HepG2 (cell line): ENCODE measurements around the gene ARIH2. TPM values are rescaled to one million over a fixed set of nuclear protein-coding genes. Genes with fewer than 3 reads are reported as not detected.
A peak's percentile ranks its signal among the peaks of the same experiment; 100 is the strongest.

ENCODE experiments used
- ARID2 ChIP-seq: sonication (generic); formaldehyde crosslinking; IDR thresholded peaks from 2 replicates; pipeline ENCODE4 v1.8.1; 2022; ENCODE audit warnings: mild to moderate bottlenecking, missing genetic modification reagents, borderline replicate concordance
- ATF5 ChIP-seq: sonication (generic); formaldehyde crosslinking; IDR thresholded peaks from 2 replicates; pipeline ENCODE4 v1.4.0; 2020; ENCODE audit warnings: mild to moderate bottlenecking, low read depth, missing genetic modification reagents
- EEA1 ChIP-seq: sonication (generic); formaldehyde crosslinking; IDR thresholded peaks from 2 replicates; pipeline ENCODE4 v1.5.1; 2020; ENCODE audit warnings: mild to moderate bottlenecking, missing genetic modification reagents, borderline replicate concordance
- FOXA3 ChIP-seq: IDR thresholded peaks from 2 replicates; pipeline ENCODE4 v1.6.1; 2016; ENCODE audit warnings: missing genetic modification reagents, missing compliant biosample characterization
- GFI1 ChIP-seq: sonication (generic); formaldehyde crosslinking; IDR thresholded peaks from 2 replicates; pipeline ENCODE4 v1.5.0; 2020; ENCODE audit warnings: missing genetic modification reagents, mild to moderate bottlenecking, borderline replicate concordance
- HDAC1 ChIP-seq: sonication (generic); formaldehyde crosslinking; IDR thresholded peaks from 2 replicates; pipeline ENCODE4 v1.5.1; 2020; ENCODE audit warnings: mild to moderate bottlenecking, missing genetic modification reagents
- JDP2 ChIP-seq: sonication (generic); formaldehyde crosslinking; IDR thresholded peaks from 2 replicates; pipeline ENCODE4 v1.8.1; 2022; ENCODE audit warnings: missing genetic modification reagents, borderline replicate concordance
- NAIF1 ChIP-seq: sonication (generic); formaldehyde crosslinking; IDR thresholded peaks from 2 replicates; pipeline ENCODE4 v1.5.0; 2020; ENCODE audit warnings: mild to moderate bottlenecking, missing genetic modification reagents, borderline replicate concordance
- POGK ChIP-seq: sonication (generic); formaldehyde crosslinking; conservative IDR thresholded peaks from 2 replicates; pipeline ENCODE4 v1.8.0; 2022; ENCODE audit warnings: mild to moderate bottlenecking, moderate library complexity, missing genetic modification reagents
- PPARG ChIP-seq: conservative IDR thresholded peaks from 2 replicates; pipeline ENCODE4 v1.6.1; 2016; ENCODE audit warnings: missing biosample characterization, missing genetic modification reagents
- SAP130 ChIP-seq: IDR thresholded peaks from 2 replicates; pipeline ENCODE4 v1.6.1; 2016; ENCODE audit warnings: low read depth
- SCMH1 ChIP-seq: sonication (generic); formaldehyde crosslinking; IDR thresholded peaks from 2 replicates; pipeline ENCODE4 v1.9.0; 2021; ENCODE audit warnings: missing genetic modification reagents, mild to moderate bottlenecking, borderline replicate concordance
- SETDB1 ChIP-seq: sonication (generic); formaldehyde crosslinking; IDR thresholded peaks from 2 replicates; pipeline ENCODE4 v1.5.1; 2020; ENCODE audit warnings: missing genetic modification reagents, mild to moderate bottlenecking, borderline replicate concordance
- SP5 ChIP-seq: IDR thresholded peaks from 2 replicates; pipeline ENCODE4 v1.6.1; 2016; ENCODE audit warnings: low read depth, borderline replicate concordance
- SRSF4 ChIP-seq: fragments of 200-400 bp; formaldehyde crosslinking; IDR thresholded peaks from one replicate; pipeline ENCODE4 v1.6.1; 2018; ENCODE audit warnings: mild to moderate bottlenecking, low read depth, low read length, moderate library complexity; ENCODE audit not compliant: poor library complexity, severe bottlenecking
- TOPORS ChIP-seq: sonication (generic); formaldehyde crosslinking; IDR thresholded peaks from 2 replicates; pipeline ENCODE4 v1.8.0; 2023; ENCODE audit warnings: mild to moderate bottlenecking, missing genetic modification reagents
- U2AF1 ChIP-seq: fragments of 200-400 bp; formaldehyde crosslinking; optimal IDR thresholded peaks from 2 replicates; pipeline ENCODE3; 2017; ENCODE audit warnings: mild to moderate bottlenecking, low read depth, low read length
- ZNF451 ChIP-seq: sonication (generic); formaldehyde crosslinking; IDR thresholded peaks from 2 replicates; pipeline ENCODE4 v1.5.0; 2020; ENCODE audit warnings: mild to moderate bottlenecking, missing genetic modification reagents
- ZNF547 ChIP-seq: sonication (generic); formaldehyde crosslinking; IDR thresholded peaks from 2 replicates; pipeline ENCODE4 v1.5.1; 2020; ENCODE audit warnings: mild to moderate bottlenecking, missing genetic modification reagents
- polyA plus RNA-seq, 8 experiments: library from polyadenylated mRNA; depleted of rRNA in 3 of 8; stranded (reverse) in 7 of 8; unstranded in 1 of 8; fragments of >200 nt; fragmentation: Illumina TruSeq in 4 of 8; extraction: Trizol in 4 of 8; gene quantifications; 2 replicates each; pipeline versions ENCODE4 v1.2.1 to v1.2.3, GENCODE V29; 2011 to 2016; ENCODE audit warnings: low read depth in 4 of 8, missing spikeins in 1 of 8, mixed read lengths in 1 of 8; ENCODE audit not compliant: insufficient read depth in 1 of 8
- total RNA-seq, 5 experiments: library from RNA; depleted of rRNA; stranded (reverse); fragments of >200 nt; fragmentation: Illumina TruSeq; extraction: Trizol; gene quantifications; 2 replicates each; pipeline ENCODE4 v1.2.3, GENCODE V29; 2016; ENCODE audit warnings: low read depth in 1 of 5
- TF ChIP-seq, protein P1 (sequence below): sonication (generic); formaldehyde crosslinking; IDR thresholded peaks from 2 replicates; pipeline ENCODE4 v1.8.1; 2023; ENCODE audit warnings: mild to moderate bottlenecking, missing genetic modification reagents
- TF ChIP-seq, protein P2 (sequence below): sonication (generic); formaldehyde crosslinking; IDR thresholded peaks from 2 replicates; pipeline ENCODE4 v1.4.0; 2020; ENCODE audit warnings: mild to moderate bottlenecking, missing genetic modification reagents

Gene ARIH2
- total and polyA plus RNA-seq, 2 of the 13 experiments (the other 11 are each of a cell fraction or from before 2014, with no cell fraction given): 64.8 to 83.3 TPM

DNA sequence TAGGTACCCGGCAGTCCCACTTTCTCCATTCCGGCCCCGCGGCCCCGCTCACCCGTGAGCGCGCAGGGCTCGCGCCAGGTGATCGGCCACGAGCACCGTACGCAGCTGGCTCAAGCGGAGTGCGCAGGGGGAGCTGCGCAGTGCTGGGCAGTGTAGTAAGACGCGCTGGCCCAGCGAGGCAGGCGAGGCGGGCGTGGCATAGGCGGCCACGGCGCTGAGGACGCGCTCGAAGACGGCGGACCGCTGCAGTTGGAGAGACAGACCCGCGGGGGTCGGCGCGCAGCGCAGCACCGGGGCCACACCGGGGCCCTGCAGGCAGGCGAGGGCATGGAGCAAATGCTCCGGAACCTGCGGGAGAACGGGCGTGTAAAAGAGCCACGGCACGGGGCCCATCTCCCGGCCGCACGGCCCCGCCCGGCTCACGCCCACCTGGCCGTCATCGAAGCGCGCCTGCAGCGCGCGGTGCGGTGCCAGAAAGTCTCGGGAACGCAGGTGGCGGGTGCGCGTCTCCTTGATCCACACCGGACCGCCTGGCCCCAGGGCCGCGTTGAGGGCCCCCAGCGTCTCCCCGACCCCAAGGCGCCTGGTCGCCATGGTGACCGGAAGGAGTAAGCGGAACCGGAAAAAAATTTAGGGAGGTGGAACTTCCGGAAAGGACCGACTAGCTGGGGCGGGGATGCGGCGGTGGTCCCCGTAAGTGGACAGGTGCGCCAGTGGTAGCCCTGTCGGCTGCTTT lies 99.5 kb downstream of the ARIH2 start, which contains the start of gene DALRD3 (continued):
- TF ChIP-seq SETDB1 (CRISPR knock-in tag) (no peak), ZNF547 (no peak), ATF5 (CRISPR knock-in tag) (0 out of 2 replicates have a peak, but pooled peaks have one; percentile 35), SAP130 (CRISPR knock-in tag) (peak; percentile 83), SCMH1 (no peak), FOXA3 (CRISPR knock-in tag) (no peak), U2AF1 (no peak), ARID2 (CRISPR knock-in tag) (0 out of 2 replicates have a peak, but pooled peaks have one; percentile 31), JDP2 (CRISPR knock-in tag) (no peak; the same call in 1 of the 2 replicates), HDAC1 (CRISPR knock-in tag) (peak; percentile 85), ZNF451 (CRISPR knock-in tag) (no peak), SRSF4 (no peak), EEA1 (CRISPR knock-in tag) (no peak), SP5 (CRISPR knock-in tag) (no peak), POGK (peak; percentile 83), TOPORS (CRISPR knock-in tag) (peak; percentile 93), NAIF1 (CRISPR knock-in tag) (peak; percentile 98), GFI1 (no peak), PPARG (CRISPR knock-in tag) (no peak)
- TF ChIP-seq, protein P1, sequence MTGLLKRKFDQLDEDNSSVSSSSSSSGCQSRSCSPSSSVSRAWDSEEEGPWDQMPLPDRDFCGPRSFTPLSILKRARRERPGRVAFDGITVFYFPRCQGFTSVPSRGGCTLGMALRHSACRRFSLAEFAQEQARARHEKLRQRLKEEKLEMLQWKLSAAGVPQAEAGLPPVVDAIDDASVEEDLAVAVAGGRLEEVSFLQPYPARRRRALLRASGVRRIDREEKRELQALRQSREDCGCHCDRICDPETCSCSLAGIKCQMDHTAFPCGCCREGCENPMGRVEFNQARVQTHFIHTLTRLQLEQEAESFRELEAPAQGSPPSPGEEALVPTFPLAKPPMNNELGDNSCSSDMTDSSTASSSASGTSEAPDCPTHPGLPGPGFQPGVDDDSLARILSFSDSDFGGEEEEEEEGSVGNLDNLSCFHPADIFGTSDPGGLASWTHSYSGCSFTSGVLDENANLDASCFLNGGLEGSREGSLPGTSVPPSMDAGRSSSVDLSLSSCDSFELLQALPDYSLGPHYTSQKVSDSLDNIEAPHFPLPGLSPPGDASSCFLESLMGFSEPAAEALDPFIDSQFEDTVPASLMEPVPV (CRISPR knock-in tag): peak; percentile 67; the same call in 1 of the 2 replicates
- TF ChIP-seq, protein P2, sequence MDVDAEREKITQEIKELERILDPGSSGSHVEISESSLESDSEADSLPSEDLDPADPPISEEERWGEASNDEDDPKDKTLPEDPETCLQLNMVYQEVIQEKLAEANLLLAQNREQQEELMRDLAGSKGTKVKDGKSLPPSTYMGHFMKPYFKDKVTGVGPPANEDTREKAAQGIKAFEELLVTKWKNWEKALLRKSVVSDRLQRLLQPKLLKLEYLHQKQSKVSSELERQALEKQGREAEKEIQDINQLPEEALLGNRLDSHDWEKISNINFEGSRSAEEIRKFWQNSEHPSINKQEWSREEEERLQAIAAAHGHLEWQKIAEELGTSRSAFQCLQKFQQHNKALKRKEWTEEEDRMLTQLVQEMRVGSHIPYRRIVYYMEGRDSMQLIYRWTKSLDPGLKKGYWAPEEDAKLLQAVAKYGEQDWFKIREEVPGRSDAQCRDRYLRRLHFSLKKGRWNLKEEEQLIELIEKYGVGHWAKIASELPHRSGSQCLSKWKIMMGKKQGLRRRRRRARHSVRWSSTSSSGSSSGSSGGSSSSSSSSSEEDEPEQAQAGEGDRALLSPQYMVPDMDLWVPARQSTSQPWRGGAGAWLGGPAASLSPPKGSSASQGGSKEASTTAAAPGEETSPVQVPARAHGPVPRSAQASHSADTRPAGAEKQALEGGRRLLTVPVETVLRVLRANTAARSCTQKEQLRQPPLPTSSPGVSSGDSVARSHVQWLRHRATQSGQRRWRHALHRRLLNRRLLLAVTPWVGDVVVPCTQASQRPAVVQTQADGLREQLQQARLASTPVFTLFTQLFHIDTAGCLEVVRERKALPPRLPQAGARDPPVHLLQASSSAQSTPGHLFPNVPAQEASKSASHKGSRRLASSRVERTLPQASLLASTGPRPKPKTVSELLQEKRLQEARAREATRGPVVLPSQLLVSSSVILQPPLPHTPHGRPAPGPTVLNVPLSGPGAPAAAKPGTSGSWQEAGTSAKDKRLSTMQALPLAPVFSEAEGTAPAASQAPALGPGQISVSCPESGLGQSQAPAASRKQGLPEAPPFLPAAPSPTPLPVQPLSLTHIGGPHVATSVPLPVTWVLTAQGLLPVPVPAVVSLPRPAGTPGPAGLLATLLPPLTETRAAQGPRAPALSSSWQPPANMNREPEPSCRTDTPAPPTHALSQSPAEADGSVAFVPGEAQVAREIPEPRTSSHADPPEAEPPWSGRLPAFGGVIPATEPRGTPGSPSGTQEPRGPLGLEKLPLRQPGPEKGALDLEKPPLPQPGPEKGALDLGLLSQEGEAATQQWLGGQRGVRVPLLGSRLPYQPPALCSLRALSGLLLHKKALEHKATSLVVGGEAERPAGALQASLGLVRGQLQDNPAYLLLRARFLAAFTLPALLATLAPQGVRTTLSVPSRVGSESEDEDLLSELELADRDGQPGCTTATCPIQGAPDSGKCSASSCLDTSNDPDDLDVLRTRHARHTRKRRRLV (CRISPR knock-in tag): no peak
